GM12864 (cell line): Measurements from ENCODE around the gene SSNA1.
A peak's percentile ranks its signal among the peaks of the same experiment; 100 is the strongest.

Source experiments
- DNase-seq: peaks from one replicate; pipeline ENCODE4 v3.0.0-alpha.2; 2011; ENCODE audit warnings: low read depth
- H3K4me3 ChIP-seq: 2 replicates; pipeline ENCODE4 v1.5.1; 2011; ENCODE audit warnings: mild to moderate bottlenecking, low read depth, low read length, control low read depth
- TF ChIP-seq, protein P1 (sequence below): IDR thresholded peaks from 2 replicates; pipeline ENCODE4 v1.5.1; 2011; ENCODE audit warnings: low read depth, mild to moderate bottlenecking, moderate library complexity, low read length, control low read depth, inconsistent platforms; ENCODE audit errors: missing control alignments

Gene SSNA1

GRCh38 chr9:137156567-137157375, 31.7 kb upstream of the SSNA1 start:
- TF ChIP-seq, protein P1, sequence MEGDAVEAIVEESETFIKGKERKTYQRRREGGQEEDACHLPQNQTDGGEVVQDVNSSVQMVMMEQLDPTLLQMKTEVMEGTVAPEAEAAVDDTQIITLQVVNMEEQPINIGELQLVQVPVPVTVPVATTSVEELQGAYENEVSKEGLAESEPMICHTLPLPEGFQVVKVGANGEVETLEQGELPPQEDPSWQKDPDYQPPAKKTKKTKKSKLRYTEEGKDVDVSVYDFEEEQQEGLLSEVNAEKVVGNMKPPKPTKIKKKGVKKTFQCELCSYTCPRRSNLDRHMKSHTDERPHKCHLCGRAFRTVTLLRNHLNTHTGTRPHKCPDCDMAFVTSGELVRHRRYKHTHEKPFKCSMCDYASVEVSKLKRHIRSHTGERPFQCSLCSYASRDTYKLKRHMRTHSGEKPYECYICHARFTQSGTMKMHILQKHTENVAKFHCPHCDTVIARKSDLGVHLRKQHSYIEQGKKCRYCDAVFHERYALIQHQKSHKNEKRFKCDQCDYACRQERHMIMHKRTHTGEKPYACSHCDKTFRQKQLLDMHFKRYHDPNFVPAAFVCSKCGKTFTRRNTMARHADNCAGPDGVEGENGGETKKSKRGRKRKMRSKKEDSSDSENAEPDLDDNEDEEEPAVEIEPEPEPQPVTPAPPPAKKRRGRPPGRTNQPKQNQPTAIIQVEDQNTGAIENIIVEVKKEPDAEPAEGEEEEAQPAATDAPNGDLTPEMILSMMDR: no peak
- DNase-seq: no peak

DNA sequence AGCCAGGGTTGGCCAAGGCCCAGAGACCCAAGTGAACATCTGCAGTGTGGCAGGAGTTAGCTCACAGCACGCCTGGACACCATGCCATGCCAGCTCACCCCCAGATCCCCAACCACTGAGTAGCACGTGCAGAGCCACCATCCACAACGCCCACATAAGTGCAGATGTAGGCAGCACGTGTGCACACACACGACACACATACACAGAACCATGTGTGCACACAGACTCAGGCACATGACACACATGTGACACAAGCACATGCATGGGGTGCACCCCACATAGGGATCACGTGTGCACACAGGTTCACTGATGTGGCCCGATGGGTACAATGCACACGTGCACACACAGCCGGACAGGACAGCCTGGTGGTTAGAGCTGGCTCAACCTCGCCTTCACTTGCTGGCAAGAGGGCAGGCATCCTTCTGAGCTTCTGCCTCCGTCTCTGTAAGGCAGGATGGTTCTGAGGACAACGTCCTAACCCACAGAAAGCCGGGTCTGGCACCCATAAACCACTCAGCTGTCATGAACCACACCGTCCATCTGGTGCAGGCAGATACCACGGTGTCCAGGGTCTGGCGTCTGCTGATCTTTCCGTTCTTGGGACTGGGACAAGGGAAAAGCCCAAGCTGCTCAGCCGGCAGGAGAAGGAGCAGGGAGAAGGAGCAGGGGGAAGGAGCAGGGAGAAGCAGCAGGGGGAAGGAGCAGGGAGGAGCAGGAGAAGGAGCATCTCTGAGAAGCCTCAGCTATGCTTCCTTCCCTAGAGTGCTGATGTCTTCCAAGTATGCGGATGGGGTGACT, 30.7 kb upstream of the SSNA1 start:
- DNase-seq: no peak
- no peak overlapping the region for H3K4me3 ChIP-seq
- TF ChIP-seq, protein P1: no peak

More at GRCh38 chr9:137156567-137157375, 31.7 kb upstream of the SSNA1 start:
- H3K4me3 ChIP-seq: peak overlapping the region; percentile 47

DNA sequence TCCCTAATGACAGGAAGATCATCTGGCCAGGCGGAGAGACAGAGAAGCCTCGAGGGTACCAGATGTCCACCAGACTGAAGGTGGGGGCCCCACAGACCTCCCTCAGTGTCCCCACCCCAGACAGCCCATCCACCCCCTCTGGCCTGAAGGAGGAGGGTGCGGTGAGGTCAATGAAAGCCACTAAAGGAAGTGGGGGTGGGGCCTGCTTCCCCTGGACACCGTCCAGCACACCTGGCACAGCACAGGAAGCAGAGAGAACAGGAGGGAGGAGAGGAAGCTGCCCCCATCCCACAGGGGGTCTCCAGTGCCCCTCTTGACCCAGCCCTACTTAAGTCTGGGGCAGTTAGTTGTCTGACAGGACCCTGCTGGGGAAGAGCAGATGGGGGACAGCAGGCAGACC, 29.9 kb upstream of the SSNA1 start:
- TF ChIP-seq, protein P1: no peak
- no peak for DNase-seq
- no peak overlapping the region for H3K4me3 ChIP-seq

DNA sequence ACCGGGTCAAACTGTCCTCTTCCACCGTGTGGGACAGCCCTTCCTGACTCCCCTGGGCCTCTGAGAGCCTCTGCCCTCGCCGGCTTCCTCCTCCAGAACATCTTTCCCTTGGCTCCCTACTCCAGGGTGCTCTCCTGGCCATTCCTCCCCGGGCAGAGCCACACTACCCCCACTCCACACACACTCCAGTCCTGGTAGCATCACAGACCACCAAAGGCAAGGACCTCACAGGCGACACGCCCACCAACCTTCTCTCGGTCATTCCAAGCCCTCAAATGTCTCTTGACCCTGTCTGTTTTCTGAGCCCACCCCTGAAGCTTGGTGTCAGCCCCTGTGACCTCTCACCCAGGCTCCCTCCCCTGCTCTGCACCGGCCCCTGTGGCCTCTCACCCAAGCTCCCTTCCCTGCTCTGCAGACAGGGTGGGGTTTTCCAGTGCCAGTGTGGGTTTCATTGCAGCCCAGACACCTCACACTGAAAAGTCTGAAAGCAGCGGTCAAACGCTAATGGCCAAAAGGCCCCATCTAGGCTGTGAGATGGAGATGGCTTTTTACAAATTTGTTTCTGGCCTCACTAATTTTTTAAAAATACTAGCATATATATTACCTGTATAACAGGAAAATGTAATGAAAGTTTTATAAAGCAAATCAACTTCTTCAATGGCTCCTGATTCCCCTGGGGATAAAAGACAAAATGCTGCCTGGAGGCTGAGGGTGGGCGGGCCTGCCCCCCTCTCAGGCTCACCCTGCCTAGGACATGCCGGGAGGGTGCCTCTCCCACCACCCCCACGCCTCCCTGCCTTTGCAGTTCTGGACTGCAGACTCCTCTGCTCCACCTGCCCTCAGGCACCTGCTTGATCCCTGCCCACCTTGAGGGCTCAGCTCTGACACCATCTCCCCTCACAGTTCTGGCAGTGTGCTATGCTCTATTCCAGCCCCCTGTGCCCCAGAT, 29.1 kb upstream of the SSNA1 start:
- no peak overlapping the region for H3K4me3 ChIP-seq
- DNase-seq: no peak
- TF ChIP-seq, protein P1: no peak

DNA sequence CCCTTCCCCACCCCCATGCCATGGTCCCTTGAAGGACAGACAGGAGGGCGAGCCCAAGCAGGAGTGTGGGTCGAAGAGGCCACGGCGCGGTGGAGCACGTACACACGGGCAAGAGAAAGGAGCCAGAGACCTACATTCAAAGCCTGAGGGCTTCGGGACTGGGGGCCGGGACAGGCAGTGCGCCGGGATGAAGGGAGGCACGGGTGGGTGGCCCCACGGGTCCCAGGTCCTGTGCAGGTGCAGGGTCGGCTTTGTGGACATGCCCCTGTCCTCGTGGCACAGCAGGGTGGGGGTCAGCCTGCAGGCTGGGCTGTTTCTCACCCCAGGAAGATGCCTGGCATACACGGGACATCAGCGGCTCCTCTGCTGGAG, 28.4 kb upstream of the SSNA1 start:
- TF ChIP-seq, protein P1: no peak
- no peak overlapping the region for H3K4me3 ChIP-seq
- DNase-seq: no peak

- no peak for DNase-seq
- H3K4me3 ChIP-seq: no peak overlapping the region
- TF ChIP-seq, protein P1: no peak
Measured at GRCh38 chr9:137160716-137161557, 27.5 kb upstream of the SSNA1 start.
